ENCODE results near the gene CRLF2. TPM values are rescaled to one million over a fixed set of nuclear protein-coding genes. Genes with fewer than 3 reads are reported as not detected.
"Not testable (repeated sequence)": the region's sequence is repeated elsewhere in the genome, so short reads cannot be mapped to it uniquely, and the experiment has no call there.

The CRLF2 gene
- total and polyA plus RNA-seq, 2 donors (not counting 3 experiments of a cell fraction or from before 2014, with no cell fraction given): not detected

DNA sequence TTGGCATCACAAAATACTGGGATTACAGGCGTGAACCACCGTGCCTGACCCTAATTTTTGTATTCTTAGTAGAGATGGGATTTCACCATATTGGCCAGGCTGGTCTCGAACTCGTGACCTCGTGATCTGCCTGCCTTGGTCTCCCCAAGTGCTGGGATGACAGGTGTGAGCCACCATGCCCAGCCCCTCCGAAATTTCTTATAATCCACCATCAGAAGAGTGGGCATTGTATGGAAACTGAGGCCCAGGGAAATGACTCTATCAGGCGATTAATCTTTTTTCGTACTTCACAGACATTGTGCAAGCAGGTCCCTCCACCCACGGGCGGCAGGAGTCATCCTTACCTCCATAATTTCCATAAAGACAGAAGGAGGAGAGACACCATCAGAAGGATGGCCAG is 16.0 kb downstream of the CRLF2 start:
- H3K4me2 ChIP-seq (ENCODE audit: insufficient read depth, low read length): no peak overlapping the region
- no peaks in the 10 kb centered on the region for H3K36me3 ChIP-seq (ENCODE audit: control insufficient read depth in 2 of 2, extremely low read depth in 1 of 2, insufficient read depth in 2 of 2, low read length in 2 of 2)
- H2AFZ ChIP-seq (ENCODE audit: low read depth, low read length): no peak overlapping the region
- dilution Hi-C loops (cut with MboI; ENCODE audit: extremely low pct_ligation_motif_present, low sequenced_read_pairs) (no loop called here), intact Hi-C loops (cut with micrococcal nuclease) (no loop called here)
- no peak overlapping the region for H3K9ac ChIP-seq (replicated peaks; ENCODE audit: extremely low read depth, insufficient read depth, low read length)
- no peaks in the 10 kb centered on the region for H3K9me1 ChIP-seq (replicated peaks; ENCODE audit: control insufficient read depth, extremely low read depth, insufficient read depth, low read length)
- FAIRE-seq (no peak), DNase-seq (ENCODE audit: low read depth, low spot score) (no peak)
- no peak overlapping the region for H3K4me3 ChIP-seq (replicated peaks in 1 of 3; ENCODE audit: insufficient read depth in 1 of 3, low read depth in 1 of 3, low read length in 3 of 3)
- H3K9me3 ChIP-seq (replicated peaks; ENCODE audit: control insufficient read depth, insufficient read depth, low read length): no peaks in the 10 kb centered on the region
- H3K79me2 ChIP-seq (ENCODE audit: control insufficient read depth, insufficient read depth, low read length): no peaks in the 10 kb centered on the region
- no peak overlapping the region for H3K27ac ChIP-seq (ENCODE audit: insufficient read depth, low read depth, low read length)
- no TSS peak for BruUV-seq (replicated peaks)
- no peaks in the 10 kb centered on the region for H4K20me1 ChIP-seq (replicated peaks; ENCODE audit: control insufficient read depth, extremely low read depth, insufficient read depth, low read length)
- ChIA-PET CTCF (no interaction called here), POLR2A (no interaction called here)
- H3K27me3 ChIP-seq (ENCODE audit: control insufficient read depth in 2 of 2, insufficient read depth in 2 of 2, low read length in 2 of 2): no peaks in the 10 kb centered on the region
- TF ChIP-seq GATA2 (IDR thresholded peaks at IDR 0.05; ENCODE audit: insufficient read depth, insufficient read length, low read depth, low read length) (no peak), POLR2AphosphoS5 (IDR thresholded peaks at IDR 0.05; ENCODE audit: insufficient read depth, low read depth, low read length) (no peak)
- H3K4me1 ChIP-seq (ENCODE audit: control insufficient read depth, extremely low read depth, insufficient read depth, low read length): no peaks in the 10 kb centered on the region

DNA sequence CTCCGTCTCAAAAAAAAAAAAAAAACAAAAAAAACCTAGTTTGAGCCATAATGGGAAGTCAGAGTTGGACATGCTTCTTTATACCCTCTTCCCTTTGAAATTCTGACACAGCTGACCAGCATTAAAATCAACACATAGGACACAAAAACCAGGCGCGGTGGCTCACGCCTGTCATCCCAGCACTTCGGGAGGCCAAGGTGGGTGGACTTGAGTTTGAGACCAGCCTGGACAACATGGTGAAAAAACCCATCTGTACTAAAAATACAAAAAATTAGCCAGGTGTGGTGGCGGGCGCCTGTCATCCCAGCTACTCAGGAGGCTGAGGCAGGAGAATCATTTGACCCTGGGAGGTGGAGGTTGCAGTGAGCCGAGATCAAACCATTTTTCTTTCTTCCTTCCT is 20.3 kb downstream of the CRLF2 start:
- DNase-seq (ENCODE audit: low read depth, low spot score); H3K9me1 ChIP-seq (replicated peaks; ENCODE audit: control insufficient read depth, extremely low read depth, insufficient read depth, low read length); H3K36me3 ChIP-seq (ENCODE audit: control insufficient read depth in 2 of 2, extremely low read depth in 1 of 2, insufficient read depth in 2 of 2, low read length in 2 of 2); dilution Hi-C loops (cut with MboI; ENCODE audit: extremely low pct_ligation_motif_present, low sequenced_read_pairs); H3K27me3 ChIP-seq (ENCODE audit: control insufficient read depth in 2 of 2, insufficient read depth in 2 of 2, low read length in 2 of 2); H3K4me2 ChIP-seq (ENCODE audit: insufficient read depth, low read length); H3K79me2 ChIP-seq (ENCODE audit: control insufficient read depth, insufficient read depth, low read length); BruUV-seq (replicated peaks); FAIRE-seq; H3K9me3 ChIP-seq (replicated peaks; ENCODE audit: control insufficient read depth, insufficient read depth, low read length); POLR2A ChIA-PET; CTCF ChIA-PET; intact Hi-C loops (cut with micrococcal nuclease); H3K4me3 ChIP-seq (replicated peaks in 1 of 3; ENCODE audit: insufficient read depth in 1 of 3, low read depth in 1 of 3, low read length in 3 of 3); H4K20me1 ChIP-seq (replicated peaks; ENCODE audit: control insufficient read depth, extremely low read depth, insufficient read depth, low read length); H3K27ac ChIP-seq (ENCODE audit: insufficient read depth, low read depth, low read length); H2AFZ ChIP-seq (ENCODE audit: low read depth, low read length); H3K9ac ChIP-seq (replicated peaks; ENCODE audit: extremely low read depth, insufficient read depth, low read length); H3K4me1 ChIP-seq (ENCODE audit: control insufficient read depth, extremely low read depth, insufficient read depth, low read length): not testable (repeated sequence)
